Superior temporal gyrus (tissue), 1 donor: ENCODE data around the gene MTFR2.
"Not testable (repeated sequence)": the region's sequence is repeated elsewhere in the genome, so short reads cannot be mapped to it uniquely, and the experiment has no call there.

ENCODE experiments used
- DNase-seq: peaks from one replicate; pipeline ENCODE4 v3.0.0-alpha.2; 2016; ENCODE audit errors: extremely low spot score

MTFR2 gene

DNA sequence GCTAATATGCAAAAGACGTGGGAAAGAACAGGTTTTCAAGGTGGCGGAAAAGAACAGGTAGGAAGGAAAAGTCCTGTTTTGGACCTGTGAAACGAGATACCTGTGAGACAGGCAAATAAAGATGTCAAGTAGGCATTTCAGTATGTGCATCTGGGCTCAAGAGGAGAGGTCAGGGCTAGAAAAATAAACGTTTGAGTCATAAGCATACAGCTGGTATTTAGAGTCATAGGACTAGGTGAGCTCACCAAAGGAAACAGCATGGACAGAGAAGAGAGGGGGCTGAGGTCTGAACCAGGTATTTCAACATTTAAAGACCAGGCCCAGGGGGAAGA, 14.9 kb downstream of the MTFR2 start:
- DNase-seq = no peak

- no peak for DNase-seq
Observed at GRCh38 chr6:136232701-136233100, 17.4 kb downstream of the MTFR2 start.

DNA sequence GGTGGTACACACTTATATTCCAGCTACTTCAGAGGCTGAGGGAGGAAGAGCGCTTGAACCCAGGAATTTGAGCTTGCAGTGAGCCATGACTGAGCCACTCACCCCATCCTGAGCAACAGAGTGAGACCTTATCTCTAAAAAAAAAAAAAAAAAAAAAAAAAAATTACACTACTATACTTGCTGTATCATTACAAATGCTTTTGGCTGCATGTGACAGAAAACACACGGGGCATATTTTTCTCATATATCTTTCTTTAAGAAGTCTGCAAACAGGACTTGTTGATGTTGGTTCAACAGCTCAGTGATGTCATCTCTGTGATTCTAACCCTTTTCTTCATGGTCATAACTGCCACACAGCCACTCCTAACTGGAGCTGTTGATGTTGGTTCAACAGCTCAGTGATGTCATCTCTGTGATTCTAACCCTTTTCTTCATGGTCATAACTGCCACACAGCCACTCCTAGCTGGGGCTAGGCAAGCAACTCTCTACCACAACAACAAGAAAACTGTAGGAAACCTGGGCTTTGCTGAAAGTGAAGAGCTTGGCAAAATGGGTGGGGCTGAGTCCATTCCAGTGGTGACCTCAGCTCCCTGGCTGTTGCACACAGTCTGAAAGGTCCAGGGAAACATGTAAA, 19.8 kb downstream of the MTFR2 start:
- no peak for DNase-seq

GRCh38 chr6:136228814-136229213, 21.3 kb downstream of the MTFR2 start:
- no peak for DNase-seq

- no peak for DNase-seq
Observed at GRCh38 chr6:136226674-136227377, 23.3 kb downstream of the MTFR2 start.

- DNase-seq = peak; percentile 88
Observed at GRCh38 chr6:136226027-136226673, 24.0 kb downstream of the MTFR2 start.

- no peak for DNase-seq
Observed at GRCh38 chr6:136225496-136225895, 24.6 kb downstream of the MTFR2 start.

- DNase-seq = not testable (repeated sequence)
Observed at GRCh38 chr6:136224974-136225373, 25.1 kb downstream of the MTFR2 start.

DNA sequence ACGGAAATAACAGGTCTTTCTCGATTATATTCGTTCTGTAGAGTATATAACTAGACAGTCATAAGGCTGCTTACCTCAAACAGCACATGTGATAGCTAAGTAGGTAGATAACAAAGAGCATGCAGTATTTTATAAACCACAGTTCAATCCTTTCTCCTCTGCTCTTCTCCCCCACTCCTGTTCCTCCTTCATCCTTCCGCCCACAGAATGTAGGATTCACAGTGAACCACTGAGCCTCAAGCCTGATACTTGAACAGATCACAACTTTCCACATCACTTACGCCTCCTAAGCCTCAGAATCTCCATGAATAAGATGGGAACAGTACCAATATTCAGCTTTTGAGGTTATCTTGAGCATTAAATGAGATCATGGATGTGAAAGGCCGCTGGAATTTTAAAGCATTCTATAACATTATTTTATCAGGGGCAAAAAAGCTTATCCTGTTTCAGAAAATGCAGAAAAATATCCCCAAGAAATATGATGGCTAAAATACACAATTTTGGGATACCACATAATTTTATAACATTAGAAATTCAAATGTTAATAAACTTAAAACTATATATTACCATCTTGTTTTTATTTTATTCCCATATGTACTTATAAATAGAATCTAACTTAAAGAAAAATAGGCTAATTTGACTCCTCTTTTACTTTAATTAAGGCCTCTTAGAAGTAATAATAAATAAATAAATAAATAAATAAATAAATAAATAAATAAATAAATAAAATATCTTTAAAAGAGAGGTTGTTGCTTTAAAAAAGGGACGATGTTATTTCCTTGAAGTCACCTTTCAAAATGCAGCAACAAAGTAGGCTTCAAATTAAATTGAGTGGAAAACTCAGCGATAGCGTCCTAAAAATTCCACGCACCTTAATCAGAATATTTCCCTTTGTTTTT, 33.4 kb downstream of the MTFR2 start:
- no peak for DNase-seq

- DNase-seq = no peak
Observed at GRCh38 chr6:136213853-136214252, 36.3 kb downstream of the MTFR2 start.

DNA sequence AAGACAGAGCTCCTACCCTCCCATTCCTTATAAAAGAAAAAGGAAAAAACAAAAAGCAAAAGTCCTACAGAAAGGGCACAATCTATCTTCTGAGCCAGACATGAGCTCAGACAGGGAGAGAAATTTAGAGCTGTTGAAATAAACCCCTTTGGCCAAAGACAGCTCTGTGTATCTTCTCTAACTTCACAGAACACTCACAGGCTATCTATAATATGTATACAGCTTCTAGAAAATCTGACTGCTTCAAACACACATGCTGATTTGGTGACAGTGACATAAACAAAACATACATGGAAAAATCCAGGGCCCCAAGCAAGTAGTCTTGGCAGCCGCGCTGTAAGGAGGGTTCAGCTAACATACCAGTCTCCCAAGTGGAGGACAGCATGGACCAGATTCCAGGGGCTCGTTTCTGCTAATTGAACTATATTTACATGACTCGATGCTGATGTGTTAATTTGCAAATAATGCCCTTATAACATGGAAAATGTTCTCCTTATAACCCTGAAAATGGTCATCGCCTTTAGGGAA, 37.0 kb downstream of the MTFR2 start:
- DNase-seq = no peak

DNA sequence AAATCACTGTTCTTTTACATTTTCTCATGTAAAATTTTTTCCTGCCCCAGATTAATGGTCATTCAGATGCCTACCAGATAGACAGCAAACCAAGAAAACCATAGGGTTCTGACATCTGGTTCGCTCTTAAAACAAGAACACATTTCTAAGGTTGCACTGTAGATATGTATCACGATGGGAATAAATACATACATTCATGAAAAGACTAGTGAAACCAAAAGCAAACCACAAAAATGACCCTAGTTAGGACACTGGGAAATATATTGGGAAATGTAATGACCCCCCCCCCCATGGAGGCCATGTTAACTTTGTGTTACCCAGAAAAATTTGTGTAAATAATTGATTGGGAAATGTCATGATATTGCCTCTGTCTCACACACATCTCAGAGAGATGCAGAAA, 37.5 kb downstream of the MTFR2 start:
- no peak for DNase-seq

DNA sequence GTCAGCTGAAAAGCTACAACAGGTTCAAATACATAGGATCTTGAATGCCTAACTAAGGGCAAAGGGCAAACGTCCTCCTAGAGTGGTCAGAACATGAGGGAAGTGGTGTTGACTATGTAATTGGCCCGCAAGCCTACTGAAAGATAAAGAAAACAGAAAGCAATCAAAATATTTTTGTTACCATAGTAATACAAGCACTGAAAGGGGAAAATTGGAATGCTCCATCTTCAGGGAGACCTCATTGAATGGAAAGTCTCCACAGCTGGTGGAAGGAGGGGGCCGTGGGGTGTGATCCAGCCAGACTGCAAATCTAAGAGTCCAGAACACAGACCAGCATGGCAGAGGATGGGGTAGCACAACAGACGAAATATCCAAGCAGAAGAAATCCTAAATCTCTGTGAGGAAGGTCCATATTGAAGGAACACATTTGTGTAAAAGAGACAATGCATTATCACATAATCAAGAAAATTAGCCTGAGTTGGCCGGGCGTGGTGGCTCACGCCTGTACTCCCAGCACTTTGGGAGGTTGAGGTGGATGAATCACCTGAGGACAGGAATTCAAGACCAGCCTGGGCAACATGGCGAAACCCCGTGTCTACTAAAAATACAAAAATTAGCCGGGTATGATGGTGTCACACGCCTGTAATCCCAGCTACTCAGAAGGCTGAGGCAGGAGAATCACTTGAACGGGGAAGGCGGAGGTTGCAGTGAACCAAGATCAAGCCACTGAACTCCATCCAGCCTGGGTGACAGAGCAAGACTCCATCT, 39.5 kb downstream of the MTFR2 start:
- no peak for DNase-seq

- DNase-seq = no peak
Observed at GRCh38 chr6:136209496-136209895, 40.6 kb downstream of the MTFR2 start.

GRCh38 chr6:136208783-136209182, 41.3 kb downstream of the MTFR2 start:
- no peak for DNase-seq

GRCh38 chr6:136201732-136202131, 48.4 kb downstream of the MTFR2 start:
- DNase-seq = no peak

DNA sequence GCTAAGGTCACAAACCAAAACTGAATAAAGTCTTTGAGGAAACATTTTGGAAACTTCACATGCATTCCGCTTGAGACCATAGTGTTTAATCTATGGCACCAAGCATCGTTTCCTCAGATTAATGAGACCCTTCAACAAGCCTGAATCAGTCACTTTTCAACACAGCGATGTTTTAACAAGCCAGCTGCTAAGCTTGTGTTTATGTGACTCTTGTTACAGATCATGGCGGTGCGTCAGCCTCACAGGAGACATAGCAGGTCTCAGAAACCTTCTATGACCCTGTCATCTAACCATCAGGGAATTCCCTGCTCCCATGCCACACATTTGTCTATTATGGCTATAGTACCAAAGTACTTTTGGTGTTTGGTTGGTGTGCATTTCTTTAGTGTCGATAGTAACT, 57.2 kb downstream of the MTFR2 start:
- DNase-seq = no peak

GRCh38 chr6:136191606-136192312, 58.4 kb downstream of the MTFR2 start:
- DNase-seq = no peak

DNA sequence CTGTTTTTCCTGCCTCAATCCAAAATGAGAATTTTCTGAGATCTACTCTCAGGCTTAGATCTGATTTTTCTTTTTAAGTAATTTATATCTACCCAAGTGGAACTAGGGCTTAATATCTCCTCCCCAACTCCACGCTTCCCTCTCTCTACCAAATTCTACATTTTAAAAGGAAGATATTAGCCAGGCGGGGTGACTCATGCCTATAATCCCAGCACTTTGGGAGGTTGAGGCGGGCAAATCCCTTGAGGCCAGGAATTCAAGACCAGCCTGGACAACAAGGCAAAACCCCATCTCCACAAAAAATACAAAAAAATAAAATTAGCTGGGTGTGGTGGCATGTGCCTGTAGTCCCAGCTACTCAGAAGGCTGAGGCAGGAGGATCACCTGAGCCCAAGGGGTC, 61.0 kb downstream of the MTFR2 start:
- DNase-seq = no peak

- DNase-seq = no peak
Observed at GRCh38 chr6:136188486-136188885, 61.6 kb downstream of the MTFR2 start.

DNA sequence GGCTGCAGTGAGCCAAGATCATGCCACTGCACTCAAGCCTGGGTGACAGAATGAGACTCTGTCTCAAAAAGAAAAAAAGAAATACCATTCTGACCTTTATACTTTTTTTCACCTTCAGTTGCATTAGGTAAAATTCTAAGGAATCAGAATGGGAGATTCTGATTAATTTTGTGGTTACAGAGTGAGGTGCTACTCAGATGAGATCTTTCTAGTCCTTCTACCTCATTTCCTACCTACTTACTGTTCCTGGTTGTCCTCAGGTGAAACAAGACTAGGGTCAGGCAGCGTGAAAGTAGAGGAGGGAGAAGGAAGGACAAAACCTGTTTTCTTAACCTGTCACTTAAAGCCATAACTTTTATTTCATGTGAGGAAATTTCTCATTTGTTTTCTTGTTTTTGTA, 63.7 kb downstream of the MTFR2 start:
- no peak for DNase-seq
